Erythroblast (primary cell): Measurements from ENCODE around the gene RGS7.

Experiments
- DNase-seq, 2 experiments: peaks; one replicate each; lab custom pipeline; 2025; lab: John Stamatoyannopoulos, UW
- GATA1 ChIP-seq: IDR thresholded peaks from 2 replicates; pipeline ENCODE4 v1.6.1; 2011; ENCODE audit warnings: low read depth, mild to moderate bottlenecking, control low read depth, low read length, moderate library complexity
- POLR2A ChIP-seq: IDR thresholded peaks from 2 replicates; pipeline ENCODE4 v1.6.1; 2011; ENCODE audit warnings: mild to moderate bottlenecking, low read length

Gene RGS7

GRCh38 chr1:240946926-240947325 lies 410.1 kb downstream of the RGS7 start:
- DNase-seq = peak; percentile 10 to 27
- TF ChIP-seq GATA1 = no peak
- no peak for TF ChIP-seq POLR2A

GRCh38 chr1:240942901-240943300 lies 414.1 kb downstream of the RGS7 start:
- DNase-seq = no peak

GRCh38 chr1:240941701-240942370 lies 415.2 kb downstream of the RGS7 start:
- TF ChIP-seq POLR2A (no peak), GATA1 (no peak)
- DNase-seq = no peak

More at GRCh38 chr1:240942901-240943300, 414.1 kb downstream of the RGS7 start:
- TF ChIP-seq POLR2A (no peak), GATA1 (no peak)

- TF ChIP-seq POLR2A = no peak
- no peak for TF ChIP-seq GATA1
- no peak for DNase-seq
These were observed 419.9 kb downstream of the RGS7 start for GRCh38 chr1:240936911-240937668.

GRCh38 chr1:240935920-240936319 lies 421.1 kb downstream of the RGS7 start:
- no peak for DNase-seq
- TF ChIP-seq GATA1 (no peak), POLR2A (no peak)

- no peak for DNase-seq
- TF ChIP-seq POLR2A (no peak), GATA1 (no peak)
These were observed 426.0 kb downstream of the RGS7 start for GRCh38 chr1:240931031-240931430.

GRCh38 chr1:240928265-240928664 lies 428.7 kb downstream of the RGS7 start:
- TF ChIP-seq POLR2A = no peak
- TF ChIP-seq GATA1 = no peak
- no peak for DNase-seq

GRCh38 chr1:240927821-240928220 lies 429.2 kb downstream of the RGS7 start:
- TF ChIP-seq GATA1 (no peak), POLR2A (no peak)

GRCh38 chr1:240925273-240925672 lies 431.7 kb downstream of the RGS7 start:
- no peak for DNase-seq
- TF ChIP-seq POLR2A (no peak), GATA1 (no peak)

More at GRCh38 chr1:240927821-240928220, 429.2 kb downstream of the RGS7 start:
- DNase-seq = no peak

GRCh38 chr1:240917976-240918375 lies 439.0 kb downstream of the RGS7 start:
- no peak for TF ChIP-seq POLR2A
- no peak for TF ChIP-seq GATA1

GRCh38 chr1:240914506-240914905 lies 442.5 kb downstream of the RGS7 start:
- TF ChIP-seq POLR2A (no peak), GATA1 (no peak)
- no peak for DNase-seq

More at GRCh38 chr1:240917976-240918375, 439.0 kb downstream of the RGS7 start:
- DNase-seq = no peak

- TF ChIP-seq POLR2A (no peak), GATA1 (no peak)
- no peak for DNase-seq
These were observed 444.2 kb downstream of the RGS7 start for GRCh38 chr1:240912821-240913220.

- no peak for DNase-seq
- TF ChIP-seq GATA1 (no peak), POLR2A (no peak)
These were observed 447.1 kb downstream of the RGS7 start for GRCh38 chr1:240909701-240910457.
